Nephron progenitor cell (in vitro differentiated cells): ENCODE measurements around the gene TEX9.

ENCODE experiments used
- DNase-seq: peaks from one replicate; pipeline ENCODE4 v3.0.0; 2021
- H3K27ac Mint-ChIP-seq: 2 replicates; pipeline ENCODE4 v1.8.0; 2021; ENCODE audit warnings: mild to moderate bottlenecking, moderate library complexity, mixed read lengths
- H3K27me3 Mint-ChIP-seq: 2 replicates; pipeline ENCODE4 v1.8.0; 2021; ENCODE audit warnings: mild to moderate bottlenecking, low read depth, mixed read lengths; ENCODE audit not compliant: poor library complexity
- H3K36me3 Mint-ChIP-seq: 2 replicates; pipeline ENCODE4 v1.8.0; 2021; ENCODE audit warnings: low read depth, mixed read lengths
- H3K4me1 Mint-ChIP-seq: 2 replicates; pipeline ENCODE4 v1.8.0; 2021; ENCODE audit warnings: mixed read lengths
- H3K4me3 Mint-ChIP-seq: 2 replicates; pipeline ENCODE4 v1.8.0; 2021; ENCODE audit warnings: mild to moderate bottlenecking, moderate library complexity, mixed read lengths
- H3K9me3 Mint-ChIP-seq: 2 replicates; pipeline ENCODE4 v1.8.0; 2021; ENCODE audit warnings: mild to moderate bottlenecking, moderate library complexity, mixed read lengths
- TF ChIP-seq, protein P1 (sequence below): fragments of 200-600 bp; sonication (generic); IDR thresholded peaks from 2 replicates; pipeline ENCODE4 v1.5.0; 2021; ENCODE audit warnings: antibody characterized with exemption

The TEX9 gene

GRCh38 chr15:56471440-56472069 is 106.3 kb downstream of the TEX9 start:
- Mint-ChIP-seq H3K4me3 (no peak overlapping the region), H3K9me3 (peaks cover 3% of the 10 kb centered on the region), H3K27ac (no peak overlapping the region), H3K27me3 (peaks cover 32% of the 10 kb centered on the region), H3K4me1 (peaks cover 5% of the 10 kb centered on the region), H3K36me3 (no peaks in the 10 kb centered on the region)
- TF ChIP-seq, protein P1, sequence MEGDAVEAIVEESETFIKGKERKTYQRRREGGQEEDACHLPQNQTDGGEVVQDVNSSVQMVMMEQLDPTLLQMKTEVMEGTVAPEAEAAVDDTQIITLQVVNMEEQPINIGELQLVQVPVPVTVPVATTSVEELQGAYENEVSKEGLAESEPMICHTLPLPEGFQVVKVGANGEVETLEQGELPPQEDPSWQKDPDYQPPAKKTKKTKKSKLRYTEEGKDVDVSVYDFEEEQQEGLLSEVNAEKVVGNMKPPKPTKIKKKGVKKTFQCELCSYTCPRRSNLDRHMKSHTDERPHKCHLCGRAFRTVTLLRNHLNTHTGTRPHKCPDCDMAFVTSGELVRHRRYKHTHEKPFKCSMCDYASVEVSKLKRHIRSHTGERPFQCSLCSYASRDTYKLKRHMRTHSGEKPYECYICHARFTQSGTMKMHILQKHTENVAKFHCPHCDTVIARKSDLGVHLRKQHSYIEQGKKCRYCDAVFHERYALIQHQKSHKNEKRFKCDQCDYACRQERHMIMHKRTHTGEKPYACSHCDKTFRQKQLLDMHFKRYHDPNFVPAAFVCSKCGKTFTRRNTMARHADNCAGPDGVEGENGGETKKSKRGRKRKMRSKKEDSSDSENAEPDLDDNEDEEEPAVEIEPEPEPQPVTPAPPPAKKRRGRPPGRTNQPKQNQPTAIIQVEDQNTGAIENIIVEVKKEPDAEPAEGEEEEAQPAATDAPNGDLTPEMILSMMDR, result no peak
- no peak for DNase-seq

DNA sequence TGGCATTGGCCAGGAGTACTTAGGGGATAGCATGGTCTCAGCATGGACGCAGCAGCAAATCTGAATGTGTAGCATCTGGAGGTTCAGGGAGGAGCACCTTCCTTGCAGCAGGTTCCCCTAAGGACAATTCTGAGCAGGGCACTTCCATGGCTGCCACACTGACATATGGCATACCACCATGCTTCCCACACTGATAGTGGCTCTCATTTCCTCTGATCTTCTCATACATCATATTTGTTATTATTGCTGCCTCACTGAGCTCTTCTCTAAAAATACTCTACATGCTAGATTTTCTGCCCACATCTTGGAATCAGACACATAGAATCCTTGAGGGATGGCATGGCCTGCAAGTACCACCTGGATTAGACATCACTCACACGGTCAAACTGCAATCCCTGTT is 107.1 kb downstream of the TEX9 start:
- no peak overlapping the region for H3K4me3 Mint-ChIP-seq
- DNase-seq, result no peak

GRCh38 chr15:56473017-56473416 is 107.8 kb downstream of the TEX9 start:
- Mint-ChIP-seq H3K4me3 (no peak overlapping the region), H3K27me3 (peaks cover 26% of the 10 kb centered on the region), H3K9me3 (peaks cover 14% of the 10 kb centered on the region), H3K27ac (no peak overlapping the region), H3K4me1 (peaks cover 5% of the 10 kb centered on the region), H3K36me3 (no peaks in the 10 kb centered on the region)
- TF ChIP-seq, protein P1, result no peak
- no peak for DNase-seq

More for the DNA sequence above, 107.1 kb downstream of the TEX9 start:
- Mint-ChIP-seq H3K4me1 (peaks cover 5% of the 10 kb centered on the region), H3K9me3 (peaks cover 8% of the 10 kb centered on the region), H3K36me3 (no peaks in the 10 kb centered on the region), H3K27me3 (peaks cover 29% of the 10 kb centered on the region), H3K27ac (no peak overlapping the region)
- TF ChIP-seq, protein P1, result no peak

DNA sequence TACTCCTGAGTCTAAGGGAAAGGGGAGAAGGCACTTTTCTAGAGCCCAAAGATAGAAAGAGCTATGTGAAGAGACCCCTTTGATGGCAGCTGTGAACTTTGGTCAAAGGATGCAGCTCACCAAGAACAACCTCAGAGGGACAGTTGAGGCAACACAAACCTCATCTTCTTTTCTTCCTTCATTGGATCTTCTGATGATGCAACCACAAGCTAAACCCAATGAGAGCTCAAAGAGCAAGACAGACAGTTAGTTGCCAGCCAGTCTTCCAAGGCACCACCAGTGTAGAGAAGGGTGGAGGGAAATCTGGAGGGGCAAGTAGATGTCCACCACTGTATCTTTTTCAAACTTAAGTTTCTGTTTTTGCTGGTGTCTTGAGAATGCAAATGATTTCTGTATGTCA is 110.1 kb downstream of the TEX9 start:
- TF ChIP-seq, protein P1, result no peak
- H3K4me1 Mint-ChIP-seq, result no peaks in the 10 kb centered on the region
- H3K36me3 Mint-ChIP-seq, result peaks cover 14% of the 10 kb centered on the region
- peaks cover 18% of the 10 kb centered on the region for H3K27me3 Mint-ChIP-seq
- no peak overlapping the region for H3K4me3 Mint-ChIP-seq
- peaks cover 31% of the 10 kb centered on the region for H3K9me3 Mint-ChIP-seq
- DNase-seq, result no peak
- H3K27ac Mint-ChIP-seq, result no peak overlapping the region
